Endodermal cell (in vitro differentiated cells): ENCODE measurements around the gene A2ML1. TPM values are rescaled to one million over a fixed set of nuclear protein-coding genes. Genes with fewer than 3 reads are reported as not detected.
A peak's percentile ranks its signal among the peaks of the same experiment; 100 is the strongest.

Experiments
- DNase-seq: peaks from one replicate; pipeline ENCODE4 v3.0.0-alpha.2; 2017
- H3K27ac ChIP-seq: 2 replicates; pipeline ENCODE4 v1.5.1; 2013; ENCODE audit warnings: mild to moderate bottlenecking, low read depth, low read length, moderate library complexity
- H3K27me3 ChIP-seq: 2 replicates; pipeline ENCODE4 v1.6.1; 2013; ENCODE audit warnings: mild to moderate bottlenecking, low read length, moderate library complexity; ENCODE audit not compliant: insufficient read depth, control insufficient read depth, poor library complexity, severe bottlenecking
- H3K36me3 ChIP-seq: 2 replicates; pipeline ENCODE4 v1.7.0; 2013; ENCODE audit warnings: mild to moderate bottlenecking, low read length, moderate library complexity; ENCODE audit not compliant: control insufficient read depth, insufficient read depth
- H3K4me1 ChIP-seq: one replicate; pipeline ENCODE4 v1.7.0; 2013; ENCODE audit warnings: low read length; ENCODE audit not compliant: control insufficient read depth, insufficient read depth
- H3K4me3 ChIP-seq: 2 replicates; pipeline ENCODE4 v1.5.1; 2013; ENCODE audit warnings: mild to moderate bottlenecking, low read length, moderate library complexity
- H3K9ac ChIP-seq: 2 replicates; pipeline ENCODE4 v1.6.1; 2013; ENCODE audit warnings: mild to moderate bottlenecking, low read length, moderate library complexity; ENCODE audit not compliant: poor library complexity, severe bottlenecking; ENCODE audit errors: extremely low read depth
- H3K9me3 ChIP-seq: 2 replicates; pipeline ENCODE4 v1.6.1; 2013; ENCODE audit warnings: mild to moderate bottlenecking, low read length, moderate library complexity; ENCODE audit not compliant: control insufficient read depth
- H3K27ac Mint-ChIP-seq: 2 replicates; pipeline ENCODE4 v1.8.0; 2020; ENCODE audit warnings: mixed read lengths
- H3K27me3 Mint-ChIP-seq: 2 replicates; pipeline ENCODE4 v1.8.0; 2021; ENCODE audit warnings: mild to moderate bottlenecking, mixed read lengths; ENCODE audit not compliant: insufficient read depth
- H3K36me3 Mint-ChIP-seq: 2 replicates; pipeline ENCODE4 v1.8.0; 2020; ENCODE audit warnings: low read depth, mixed read lengths
- H3K4me1 Mint-ChIP-seq: 2 replicates; pipeline ENCODE4 v1.8.0; 2020; ENCODE audit warnings: mixed read lengths
- H3K4me3 Mint-ChIP-seq: 2 replicates; pipeline ENCODE4 v1.8.0; 2020; ENCODE audit warnings: mild to moderate bottlenecking, moderate library complexity, mixed read lengths
- H3K9me3 Mint-ChIP-seq: 2 replicates; pipeline ENCODE4 v1.8.0; 2020; ENCODE audit warnings: mild to moderate bottlenecking, mixed read lengths
- WGBS, 2 experiments: methylation state at CpG; one replicate each; pipeline versions ENCODE4 v1.1.5 to v1.1.7; 2013; ENCODE audit warnings: missing lambda C conversion rate in 2 of 2, mixed read lengths in 1 of 2; ENCODE audit not compliant: insufficient coverage in 1 of 2, insufficient read length in 1 of 2; 5-methylcytosine and 5-hydroxymethylcytosine counted together
- total RNA-seq, 2 donors: library from RNA; stranded (reverse); fragmentation: NEBNext Ultra II Directional in 1 of 2; extraction: Animal tissue kit (Norgen Biotek cat#: 25700) in 1 of 2; gene quantifications; 2 replicates in 1 of 2; 3 replicates in 1 of 2; pipeline ENCODE4 v1.2.1, GENCODE V29; 2021
- TF ChIP-seq, protein P1 (sequence below): fragments of 200-600 bp; sonication (generic); conservative IDR thresholded peaks from 2 replicates; pipeline ENCODE4 v1.5.0; 2021; ENCODE audit warnings: antibody characterized with exemption, mild to moderate bottlenecking

Gene A2ML1
- total RNA-seq, 2 donors from 2014 or later = 7.1 to 11.6 TPM

- no peak overlapping the region for H3K4me3 ChIP-seq
- no peak overlapping the region for H3K27ac ChIP-seq
- no peaks in the 10 kb centered on the region for H3K4me1 Mint-ChIP-seq
- no peak overlapping the region for H3K27ac Mint-ChIP-seq
- no peaks in the 10 kb centered on the region for H3K36me3 Mint-ChIP-seq
- no peak overlapping the region for H3K4me3 Mint-ChIP-seq
- no peak for DNase-seq
- no peak overlapping the region for H3K9ac ChIP-seq
- WGBS, 2 experiments = 100% methylated on average over 1 of the region's 1 CpG; no CpG with 5 or more reads in 1 of the 2 experiments
- no peaks in the 10 kb centered on the region for H3K36me3 ChIP-seq
- H3K9me3 Mint-ChIP-seq = no peaks in the 10 kb centered on the region
- H3K9me3 ChIP-seq = no peaks in the 10 kb centered on the region
- H3K27me3 ChIP-seq = no peaks in the 10 kb centered on the region
- H3K4me1 ChIP-seq = no peaks in the 10 kb centered on the region
- H3K27me3 Mint-ChIP-seq = no peaks in the 10 kb centered on the region
- TF ChIP-seq, protein P1, sequence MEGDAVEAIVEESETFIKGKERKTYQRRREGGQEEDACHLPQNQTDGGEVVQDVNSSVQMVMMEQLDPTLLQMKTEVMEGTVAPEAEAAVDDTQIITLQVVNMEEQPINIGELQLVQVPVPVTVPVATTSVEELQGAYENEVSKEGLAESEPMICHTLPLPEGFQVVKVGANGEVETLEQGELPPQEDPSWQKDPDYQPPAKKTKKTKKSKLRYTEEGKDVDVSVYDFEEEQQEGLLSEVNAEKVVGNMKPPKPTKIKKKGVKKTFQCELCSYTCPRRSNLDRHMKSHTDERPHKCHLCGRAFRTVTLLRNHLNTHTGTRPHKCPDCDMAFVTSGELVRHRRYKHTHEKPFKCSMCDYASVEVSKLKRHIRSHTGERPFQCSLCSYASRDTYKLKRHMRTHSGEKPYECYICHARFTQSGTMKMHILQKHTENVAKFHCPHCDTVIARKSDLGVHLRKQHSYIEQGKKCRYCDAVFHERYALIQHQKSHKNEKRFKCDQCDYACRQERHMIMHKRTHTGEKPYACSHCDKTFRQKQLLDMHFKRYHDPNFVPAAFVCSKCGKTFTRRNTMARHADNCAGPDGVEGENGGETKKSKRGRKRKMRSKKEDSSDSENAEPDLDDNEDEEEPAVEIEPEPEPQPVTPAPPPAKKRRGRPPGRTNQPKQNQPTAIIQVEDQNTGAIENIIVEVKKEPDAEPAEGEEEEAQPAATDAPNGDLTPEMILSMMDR = no peak
Observed at GRCh38 chr12:8870586-8870985, 48.2 kb downstream of the A2ML1 start.

GRCh38 chr12:8871068-8871467 lies 48.6 kb downstream of the A2ML1 start:
- Mint-ChIP-seq H3K4me1 (no peaks in the 10 kb centered on the region), H3K36me3 (no peaks in the 10 kb centered on the region), H3K27ac (no peak overlapping the region), H3K4me3 (no peak overlapping the region), H3K27me3 (no peaks in the 10 kb centered on the region), H3K9me3 (no peaks in the 10 kb centered on the region)
- no peak overlapping the region for H3K9ac ChIP-seq
- no peaks in the 10 kb centered on the region for H3K4me1 ChIP-seq
- no peaks in the 10 kb centered on the region for H3K36me3 ChIP-seq
- no peak overlapping the region for H3K27ac ChIP-seq
- H3K27me3 ChIP-seq = no peaks in the 10 kb centered on the region
- no peaks in the 10 kb centered on the region for H3K9me3 ChIP-seq
- TF ChIP-seq, protein P1 = no peak
- DNase-seq = no peak
- no peak overlapping the region for H3K4me3 ChIP-seq

DNA sequence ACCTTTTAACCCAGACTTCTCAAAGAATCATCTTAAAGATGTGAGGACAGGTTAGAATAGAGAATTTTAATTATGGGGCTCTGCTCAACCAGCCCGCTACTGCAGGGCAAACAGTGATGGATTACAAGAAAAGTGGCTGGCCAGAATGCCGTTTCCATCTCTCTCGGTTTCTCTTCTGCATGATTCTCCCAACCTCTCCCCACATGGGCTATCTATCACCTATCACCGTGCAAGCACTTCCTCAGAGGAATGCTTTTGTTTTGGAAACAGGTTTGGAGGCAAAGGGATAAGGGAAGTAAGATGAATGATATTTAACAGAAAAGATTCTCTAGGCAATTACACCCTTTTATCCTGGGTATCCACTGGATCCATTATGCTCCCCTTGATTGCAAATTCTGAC lies 54.5 kb downstream of the A2ML1 start:
- no peaks in the 10 kb centered on the region for H3K36me3 ChIP-seq
- H3K27me3 ChIP-seq = no peaks in the 10 kb centered on the region
- H3K4me1 Mint-ChIP-seq = peaks cover 15% of the 10 kb centered on the region
- 75 to 77% methylated on average over 3 of the region's 4 CpGs for WGBS, 2 experiments
- TF ChIP-seq, protein P1 = no peak
- no peaks in the 10 kb centered on the region for H3K9me3 ChIP-seq
- H3K27me3 Mint-ChIP-seq = no peaks in the 10 kb centered on the region
- H3K27ac Mint-ChIP-seq = peak overlapping the region; percentile 4
- no peaks in the 10 kb centered on the region for H3K9me3 Mint-ChIP-seq
- H3K27ac ChIP-seq = no peak overlapping the region
- no peak overlapping the region for H3K4me3 ChIP-seq
- no peak overlapping the region for H3K4me3 Mint-ChIP-seq
- H3K9ac ChIP-seq = no peak overlapping the region
- no peaks in the 10 kb centered on the region for H3K4me1 ChIP-seq
- no peak for DNase-seq
- H3K36me3 Mint-ChIP-seq = no peaks in the 10 kb centered on the region
